ENCODE results near the gene IGFBP4. TPM values are rescaled to one million over a fixed set of nuclear protein-coding genes. Genes with fewer than 3 reads are reported as not detected.

Gene IGFBP4
- total RNA-seq, 1 donor from 2014 or later = 142 TPM

DNA sequence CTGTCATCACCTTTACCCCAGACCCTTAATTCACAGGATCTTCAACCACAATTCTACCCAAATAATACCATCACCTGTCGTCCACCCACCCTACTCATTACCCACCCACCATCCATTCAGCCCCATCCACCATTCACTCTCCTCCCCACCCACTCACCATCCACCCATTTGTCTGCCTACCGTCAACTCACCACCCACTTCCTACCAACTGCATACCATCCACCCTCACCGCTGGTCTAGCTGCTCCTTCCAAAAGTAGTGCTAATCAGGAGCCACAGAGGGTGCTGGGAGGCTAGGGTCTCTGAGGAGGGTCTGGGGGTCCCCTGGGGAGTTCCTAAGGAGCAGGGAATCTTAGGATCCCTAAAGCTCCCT, 12.0 kb upstream of the IGFBP4 start:
- Histone ChIP-seq H3K9me3 (ENCODE audit: insufficient read depth, low read depth, low read length) (no peaks in the 10 kb centered on the region), H3K27me3 (ENCODE audit: insufficient read depth, low read length) (no peaks in the 10 kb centered on the region), H4K20me1 (ENCODE audit: insufficient read depth, low read length) (no peaks in the 10 kb centered on the region), H3K4me1 (ENCODE audit: insufficient read depth, low read length) (no peaks in the 10 kb centered on the region), H3K79me2 (ENCODE audit: insufficient read depth, low read length) (no peaks in the 10 kb centered on the region), H3K4me3 (ENCODE audit: insufficient read depth, low read depth, low read length) (no peak overlapping the region), H3K9ac (ENCODE audit: low read length) (no peak overlapping the region), H3K4me2 (ENCODE audit: low read length) (no peak overlapping the region), H3K36me3 (ENCODE audit: insufficient read depth, low read length) (no peaks in the 10 kb centered on the region), H3K27ac (ENCODE audit: low read depth, low read length) (no peak overlapping the region), H2AFZ (ENCODE audit: low read depth, low read length) (no peak overlapping the region)
- Mint-ChIP-seq H3K27ac (ENCODE audit: unreplicated experiment) (no peak overlapping the region), H3K4me1 (ENCODE audit: low read depth, unreplicated experiment) (no peaks in the 10 kb centered on the region), H3K4me3 (ENCODE audit: unreplicated experiment) (no peak overlapping the region), H3K36me3 (ENCODE audit: low read depth, unreplicated experiment) (peaks cover 2% of the 10 kb centered on the region), H3K9me3 (ENCODE audit: unreplicated experiment) (peaks cover 13% of the 10 kb centered on the region), H3K27me3 (ENCODE audit: low read depth, unreplicated experiment) (peaks cover 17% of the 10 kb centered on the region)
- no peak for DNase-seq (ENCODE audit: low read depth)
- TF ChIP-seq, protein P1, sequence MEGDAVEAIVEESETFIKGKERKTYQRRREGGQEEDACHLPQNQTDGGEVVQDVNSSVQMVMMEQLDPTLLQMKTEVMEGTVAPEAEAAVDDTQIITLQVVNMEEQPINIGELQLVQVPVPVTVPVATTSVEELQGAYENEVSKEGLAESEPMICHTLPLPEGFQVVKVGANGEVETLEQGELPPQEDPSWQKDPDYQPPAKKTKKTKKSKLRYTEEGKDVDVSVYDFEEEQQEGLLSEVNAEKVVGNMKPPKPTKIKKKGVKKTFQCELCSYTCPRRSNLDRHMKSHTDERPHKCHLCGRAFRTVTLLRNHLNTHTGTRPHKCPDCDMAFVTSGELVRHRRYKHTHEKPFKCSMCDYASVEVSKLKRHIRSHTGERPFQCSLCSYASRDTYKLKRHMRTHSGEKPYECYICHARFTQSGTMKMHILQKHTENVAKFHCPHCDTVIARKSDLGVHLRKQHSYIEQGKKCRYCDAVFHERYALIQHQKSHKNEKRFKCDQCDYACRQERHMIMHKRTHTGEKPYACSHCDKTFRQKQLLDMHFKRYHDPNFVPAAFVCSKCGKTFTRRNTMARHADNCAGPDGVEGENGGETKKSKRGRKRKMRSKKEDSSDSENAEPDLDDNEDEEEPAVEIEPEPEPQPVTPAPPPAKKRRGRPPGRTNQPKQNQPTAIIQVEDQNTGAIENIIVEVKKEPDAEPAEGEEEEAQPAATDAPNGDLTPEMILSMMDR (IDR thresholded peaks at IDR 0.05; ENCODE audit: insufficient read depth, low read depth, low read length) = no peak
- no peak for TF ChIP-seq EZH2 (IDR thresholded peaks at IDR 0.05; ENCODE audit: insufficient read depth, low read length)
- no peak for FAIRE-seq

DNA sequence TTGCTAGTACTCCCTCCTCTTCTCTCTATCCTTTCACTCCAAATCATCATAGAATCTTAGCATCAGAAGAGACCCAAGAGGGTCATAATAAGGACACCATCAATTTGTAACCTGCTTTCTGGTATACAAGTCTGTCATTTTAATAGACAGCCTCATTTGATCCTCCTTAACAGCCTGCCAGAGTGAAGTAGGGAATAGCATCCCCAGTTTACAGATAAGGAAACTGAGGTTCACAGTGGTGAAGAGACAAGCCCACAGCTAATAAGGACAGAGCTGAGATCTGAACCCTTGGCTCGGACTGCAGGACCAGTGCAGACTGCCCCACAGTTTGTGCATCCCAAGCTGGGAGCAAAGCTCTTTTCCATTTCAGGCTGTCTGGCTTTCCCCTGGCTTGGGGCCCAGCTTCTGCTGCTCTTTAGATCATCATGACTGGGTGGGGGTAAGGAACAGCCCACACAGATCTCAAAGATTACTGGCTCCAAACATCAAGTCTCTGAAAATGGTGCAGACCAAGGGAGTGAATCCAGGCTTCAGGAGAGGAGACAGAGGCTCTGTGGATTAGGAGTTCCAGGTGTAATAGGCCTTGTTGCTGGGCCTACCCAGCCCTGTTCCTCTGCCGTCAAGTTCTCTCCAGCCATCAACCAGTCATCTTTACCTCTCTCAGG, 10.3 kb upstream of the IGFBP4 start:
- H3K36me3 ChIP-seq (ENCODE audit: insufficient read depth, low read length) = no peaks in the 10 kb centered on the region
- H3K4me1 ChIP-seq (ENCODE audit: insufficient read depth, low read length) = no peaks in the 10 kb centered on the region
- H3K27me3 Mint-ChIP-seq (ENCODE audit: low read depth, unreplicated experiment) = peaks cover 14% of the 10 kb centered on the region
- no peak overlapping the region for H3K4me3 ChIP-seq (ENCODE audit: insufficient read depth, low read depth, low read length)
- TF ChIP-seq EZH2 (IDR thresholded peaks at IDR 0.05; ENCODE audit: insufficient read depth, low read length) = no peak
- TF ChIP-seq, protein P1 (IDR thresholded peaks at IDR 0.05; ENCODE audit: insufficient read depth, low read depth, low read length) = no peak
- peaks cover 9% of the 10 kb centered on the region for H3K9me3 Mint-ChIP-seq (ENCODE audit: unreplicated experiment)
- H3K9ac ChIP-seq (ENCODE audit: low read length) = no peak overlapping the region
- H3K27ac ChIP-seq (ENCODE audit: low read depth, low read length) = no peak overlapping the region
- no peaks in the 10 kb centered on the region for H3K9me3 ChIP-seq (ENCODE audit: insufficient read depth, low read depth, low read length)
- H3K4me3 Mint-ChIP-seq (ENCODE audit: unreplicated experiment) = no peak overlapping the region
- H3K79me2 ChIP-seq (ENCODE audit: insufficient read depth, low read length) = no peaks in the 10 kb centered on the region
- H3K27me3 ChIP-seq (ENCODE audit: insufficient read depth, low read length) = no peaks in the 10 kb centered on the region
- H3K4me2 ChIP-seq (ENCODE audit: low read length) = peak overlapping the region; percentile 8
- no peaks in the 10 kb centered on the region for H4K20me1 ChIP-seq (ENCODE audit: insufficient read depth, low read length)
- FAIRE-seq (no peak), DNase-seq (ENCODE audit: low read depth) (peak; percentile 70)
- H3K36me3 Mint-ChIP-seq (ENCODE audit: low read depth, unreplicated experiment) = no peaks in the 10 kb centered on the region
- H2AFZ ChIP-seq (ENCODE audit: low read depth, low read length) = no peak overlapping the region
- H3K4me1 Mint-ChIP-seq (ENCODE audit: low read depth, unreplicated experiment) = peaks cover 3% of the 10 kb centered on the region
- no peak overlapping the region for H3K27ac Mint-ChIP-seq (ENCODE audit: unreplicated experiment)

Data from astrocyte (in vitro differentiated cells and primary cell).